Stimulated activated naive CD4-positive, alpha-beta T cell (primary cell): Measurements from ENCODE around the gene FEM1B.
A peak's percentile ranks its signal among the peaks of the same experiment; 100 is the strongest.

Source experiments
- DNase-seq, 6 experiments: peaks; one replicate each; lab custom pipeline; 2025; lab: John Stamatoyannopoulos, UW

FEM1B gene

GRCh38 chr15:68259883-68260282, 17.7 kb upstream of the FEM1B start:
- no peak for DNase-seq

- no peak for DNase-seq
Observed at GRCh38 chr15:68261241-68261640, 16.3 kb upstream of the FEM1B start.

GRCh38 chr15:68261980-68262379, 15.6 kb upstream of the FEM1B start:
- no peak for DNase-seq

GRCh38 chr15:68262514-68263356, 14.8 kb upstream of the FEM1B start:
- no peak for DNase-seq

GRCh38 chr15:68264282-68264681, 13.3 kb upstream of the FEM1B start:
- DNase-seq = no peak

DNA sequence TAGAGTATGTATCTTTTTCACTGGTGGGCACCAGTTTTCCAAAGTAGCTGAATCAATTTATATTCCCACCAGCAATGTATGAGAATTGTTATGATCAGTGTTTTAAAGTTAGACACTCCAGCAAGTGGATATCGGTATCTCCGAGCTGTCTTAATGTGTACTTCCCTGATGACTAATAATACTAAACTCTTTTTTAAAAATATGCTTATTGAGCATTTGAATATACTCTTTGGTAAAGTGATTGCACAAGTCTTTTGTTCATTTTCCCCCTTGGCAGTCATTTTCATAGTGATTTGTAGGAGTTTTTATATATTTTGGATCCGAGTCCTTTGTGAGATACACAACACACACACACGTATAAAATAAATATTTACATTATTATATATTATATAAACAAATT, 12.5 kb upstream of the FEM1B start:
- DNase-seq = no peak

- DNase-seq = no peak
Observed at GRCh38 chr15:68265674-68266073, 11.9 kb upstream of the FEM1B start.

- DNase-seq = no peak
Observed at GRCh38 chr15:68268405-68268804, 9.1 kb upstream of the FEM1B start.

- DNase-seq = no peak
Observed at GRCh38 chr15:68271854-68272471, 5.6 kb upstream of the FEM1B start.

DNA sequence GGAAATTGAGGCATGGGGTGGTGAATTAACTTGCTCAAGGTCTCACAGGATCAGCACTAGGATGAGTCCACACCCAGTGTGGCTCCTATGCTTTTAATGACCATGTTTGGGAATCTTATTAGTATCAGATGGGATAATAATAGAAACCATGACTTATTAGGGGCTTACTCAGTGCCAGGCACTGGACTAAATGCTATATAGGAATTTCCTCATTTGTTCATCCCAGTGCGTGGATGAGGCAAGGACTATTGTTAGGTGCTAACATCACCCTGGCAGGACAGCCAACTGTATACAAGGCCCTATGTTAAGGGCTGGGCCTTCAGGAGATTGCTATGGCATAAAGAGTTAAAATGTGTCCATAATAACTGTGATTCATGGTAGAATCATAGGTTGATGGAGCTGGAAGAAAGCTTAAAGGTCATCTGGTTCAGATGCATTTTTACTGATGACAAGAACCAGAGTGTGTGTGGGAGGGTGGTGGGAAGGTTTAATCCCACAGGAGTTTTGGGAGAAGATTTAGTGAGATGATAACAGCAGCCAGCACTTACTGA, 4.7 kb upstream of the FEM1B start:
- DNase-seq = no peak

GRCh38 chr15:68274201-68274848, 3.2 kb upstream of the FEM1B start:
- no peak for DNase-seq

DNA sequence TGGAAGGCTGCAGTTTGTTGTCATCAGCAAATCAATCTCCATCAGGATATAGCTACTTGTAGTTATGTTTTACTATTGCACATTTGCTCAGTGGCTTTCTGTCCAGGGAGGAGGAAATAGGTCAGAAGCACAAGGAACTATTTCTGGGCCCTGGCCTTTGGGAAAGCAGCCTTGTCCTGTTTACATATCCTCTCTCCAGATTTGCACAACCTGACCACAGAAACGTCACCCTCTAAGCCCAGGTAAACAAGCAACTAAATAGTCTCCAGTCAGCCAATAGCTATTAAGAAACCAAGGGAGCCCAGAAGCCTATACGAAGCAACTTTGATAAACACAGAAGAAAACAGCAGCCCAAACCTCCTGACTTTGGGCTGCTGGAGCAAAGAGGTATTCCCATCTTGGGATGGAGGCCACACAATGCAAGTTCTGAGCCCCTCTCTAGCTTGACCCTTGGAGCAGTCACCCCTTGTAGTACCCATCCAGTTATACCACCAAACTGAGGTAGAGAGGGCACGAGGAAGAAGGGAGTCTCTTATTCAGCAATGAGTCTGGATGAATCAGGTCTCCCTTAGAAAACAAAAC, 2.3 kb upstream of the FEM1B start:
- DNase-seq = no peak

- DNase-seq = peak in 1 of 6 experiments; percentile 40
Observed at GRCh38 chr15:68276668-68277067, 877 bp upstream of the FEM1B start.

GRCh38 chr15:68277131-68277602, 378 bp upstream of the FEM1B start:
- no peak for DNase-seq

GRCh38 chr15:68278345-68278594, 725 bp downstream of the FEM1B start:
- DNase-seq = no peak

DNA sequence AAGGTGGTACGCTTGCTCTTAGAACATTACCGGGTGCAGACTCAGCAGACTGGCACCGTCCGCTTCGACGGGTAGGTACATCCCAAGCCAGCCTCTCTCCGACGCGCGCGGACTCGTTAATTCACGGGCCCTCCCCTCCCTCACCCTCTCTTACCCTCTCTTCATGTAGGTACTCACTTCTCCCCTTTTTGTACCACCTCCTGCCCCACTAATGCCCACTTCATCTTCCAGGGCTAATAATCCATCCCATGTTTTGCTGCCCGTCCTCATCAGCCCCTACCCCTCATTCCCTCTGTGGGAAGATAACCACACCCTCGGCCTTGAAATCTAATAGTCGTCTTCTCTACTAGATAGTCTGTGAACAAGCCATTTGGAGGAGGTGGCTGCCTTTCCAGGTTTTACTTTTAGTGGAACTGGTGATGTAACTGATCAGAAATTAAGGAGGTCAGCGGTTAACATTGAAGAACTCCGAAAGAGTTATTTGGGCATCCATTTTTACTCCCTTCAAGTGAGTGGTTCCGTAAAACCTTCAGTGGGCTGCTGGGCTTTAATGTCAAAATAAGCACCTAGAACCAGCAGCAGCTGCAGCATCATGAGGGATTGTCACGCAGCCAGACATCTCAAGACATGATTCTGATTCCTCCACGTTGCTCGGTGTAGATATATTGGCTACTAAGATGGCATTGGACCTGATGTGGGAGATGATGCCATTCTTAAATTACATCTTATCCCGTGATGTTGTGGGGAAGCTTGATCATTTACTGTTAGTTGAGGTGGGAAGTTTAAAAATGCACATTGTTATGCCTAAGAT, 1.3 kb downstream of the FEM1B start:
- DNase-seq = peak in 1 of 6 experiments; percentile 36

GRCh38 chr15:68279779-68280753, 2.5 kb downstream of the FEM1B start:
- DNase-seq = no peak

DNA sequence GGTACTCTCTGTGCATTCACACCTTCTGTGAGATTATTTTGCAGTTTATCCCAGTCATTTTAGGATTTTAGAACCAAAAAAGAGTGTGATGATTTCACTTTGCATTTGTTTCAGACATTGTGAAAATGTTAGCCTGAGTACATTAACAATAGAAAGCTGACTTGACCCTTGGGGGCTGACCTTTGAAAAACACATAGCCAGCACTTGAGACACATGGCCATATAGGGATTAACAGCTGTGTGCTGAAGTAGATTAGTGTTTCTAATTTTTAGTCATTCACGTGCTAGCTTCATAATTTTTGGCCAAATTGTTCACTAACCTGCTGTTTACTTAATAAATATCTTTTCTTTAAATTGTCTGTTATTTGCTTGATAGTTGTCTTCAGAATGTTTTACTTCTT, 3.5 kb downstream of the FEM1B start:
- no peak for DNase-seq

DNA sequence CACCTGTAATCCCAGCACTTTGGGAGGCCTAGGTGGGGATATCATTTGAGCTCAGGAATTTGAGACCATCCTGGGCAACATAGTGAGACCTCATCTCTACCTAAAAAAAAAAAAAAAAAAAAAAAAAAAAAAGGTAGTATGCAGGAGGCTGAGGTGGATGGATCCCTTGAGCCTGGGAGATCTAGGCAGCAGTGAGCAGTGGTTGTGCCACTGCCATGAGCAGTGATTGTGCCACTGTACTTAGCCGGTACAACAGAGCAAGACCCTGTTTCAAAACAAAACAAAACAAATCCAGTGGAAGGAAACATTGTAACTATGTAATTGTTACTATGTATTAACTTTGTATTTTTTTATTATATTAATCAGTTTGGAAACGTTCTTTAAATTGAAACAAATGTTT, 5.9 kb downstream of the FEM1B start:
- DNase-seq = no peak

DNA sequence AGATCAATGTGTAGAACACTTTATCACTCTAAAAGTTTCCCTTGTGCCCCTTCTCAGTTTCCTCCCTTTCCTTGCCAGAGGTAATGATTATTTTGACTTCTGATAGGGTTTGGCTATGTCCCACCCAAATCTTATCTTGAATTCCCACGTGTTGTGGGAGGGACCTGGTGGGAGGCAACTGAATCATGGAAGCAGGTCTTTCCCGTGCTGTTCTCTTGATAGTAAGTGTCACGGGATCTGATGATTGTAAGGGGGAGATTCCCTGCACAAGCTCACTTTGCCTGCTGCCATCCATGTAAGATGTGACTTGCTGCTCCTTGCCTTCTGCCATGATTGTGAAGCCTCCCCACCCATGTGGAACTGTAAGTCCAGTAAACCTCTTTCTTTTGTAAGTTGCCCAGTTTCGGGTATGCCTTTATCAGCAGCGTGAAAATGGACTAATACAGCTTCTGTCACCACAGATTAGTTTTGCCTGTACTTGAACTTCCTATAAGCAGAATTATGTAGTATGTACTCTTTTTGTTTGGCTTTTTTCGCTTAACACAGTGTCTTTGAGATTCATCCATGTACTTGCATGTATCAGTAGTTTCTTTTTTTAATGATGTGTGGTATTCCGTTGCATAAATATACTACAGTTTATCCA, 7.2 kb downstream of the FEM1B start:
- no peak for DNase-seq
